H9 (cell line): ENCODE results near the gene GRID1. TPM values are rescaled to one million over a fixed set of nuclear protein-coding genes. Genes with fewer than 3 reads are reported as not detected.

Experiments used
- DNase-seq: peaks from one replicate; pipeline ENCODE4 v3.0.0-alpha.2; 2017
- H2AFZ ChIP-seq: one replicate; pipeline ENCODE4 v1.6.1; 2013; ENCODE audit warnings: mild to moderate bottlenecking, low read length, control low read depth, moderate library complexity
- H2AK5ac ChIP-seq: 2 replicates; pipeline ENCODE4 v1.6.1; 2013; ENCODE audit warnings: low read length, control low read depth, mixed read lengths; ENCODE audit not compliant: insufficient read length
- H2BK120ac ChIP-seq: one replicate; pipeline ENCODE4 v1.6.1; 2013; ENCODE audit warnings: low read depth, mild to moderate bottlenecking, low read length, control low read depth, inconsistent platforms; ENCODE audit not compliant: poor library complexity, severe bottlenecking
- H2BK12ac ChIP-seq: 2 replicates; pipeline ENCODE4 v1.6.1; 2013; ENCODE audit warnings: low read length, control low read depth, mixed read lengths, low read depth; ENCODE audit not compliant: insufficient read length
- H2BK15ac ChIP-seq: 2 replicates; pipeline ENCODE4 v1.6.1; 2013; ENCODE audit warnings: low read depth, low read length, control low read depth
- H2BK20ac ChIP-seq: one replicate; pipeline ENCODE4 v1.6.1; 2013; ENCODE audit warnings: low read depth, mild to moderate bottlenecking, low read length, control low read depth, inconsistent platforms; ENCODE audit not compliant: poor library complexity, severe bottlenecking
- H2BK5ac ChIP-seq: 2 replicates; pipeline ENCODE4 v1.6.1; 2013; ENCODE audit warnings: low read length, control low read depth, mixed read lengths; ENCODE audit not compliant: insufficient read length
- H3K14ac ChIP-seq: 2 replicates; pipeline ENCODE4 v1.6.1; 2013; ENCODE audit warnings: low read length, control low read depth; ENCODE audit not compliant: insufficient read depth
- H3K18ac ChIP-seq: 2 replicates; pipeline ENCODE4 v1.6.1; 2013; ENCODE audit warnings: low read depth, mild to moderate bottlenecking, mixed read lengths, low read length, control low read depth; ENCODE audit not compliant: insufficient read length
- H3K23ac ChIP-seq: 2 replicates; pipeline ENCODE4 v1.6.1; 2013; ENCODE audit warnings: low read length, control low read depth, mixed read lengths, low read depth; ENCODE audit not compliant: insufficient read length
- H3K23me2 ChIP-seq: 2 replicates; pipeline ENCODE4 v1.6.1; 2013; ENCODE audit warnings: low read depth, mild to moderate bottlenecking, mixed read lengths, low read length, control low read depth; ENCODE audit not compliant: insufficient read length, poor library complexity, severe bottlenecking
- H3K27ac ChIP-seq: 2 replicates; pipeline ENCODE4 v1.5.1; 2013; ENCODE audit warnings: low read length, control low read depth, mixed read lengths, low read depth; ENCODE audit not compliant: insufficient read length
- H3K27me3 ChIP-seq: 2 replicates; pipeline ENCODE4 v1.6.1; 2013; ENCODE audit warnings: low read length, control low read depth, inconsistent platforms; ENCODE audit not compliant: insufficient read depth
- H3K4ac ChIP-seq: 2 replicates; pipeline ENCODE4 v1.6.1; 2013; ENCODE audit warnings: low read depth, mild to moderate bottlenecking, control low read depth, inconsistent platforms, low read length, moderate library complexity
- H3K4me1 ChIP-seq: 2 replicates; pipeline ENCODE4 v1.6.1; 2013; ENCODE audit warnings: low read length, control low read depth, inconsistent platforms; ENCODE audit not compliant: insufficient read depth
- H3K4me2 ChIP-seq: 2 replicates; pipeline ENCODE4 v1.6.1; 2013; ENCODE audit warnings: low read length, control low read depth, mixed read lengths; ENCODE audit not compliant: insufficient read length, insufficient read depth
- H3K56ac ChIP-seq: 2 replicates; pipeline ENCODE4 v1.6.1; 2013; ENCODE audit warnings: low read depth, mild to moderate bottlenecking, mixed read lengths, low read length, control low read depth; ENCODE audit not compliant: insufficient read length
- H3K79me1 ChIP-seq: 2 replicates; pipeline ENCODE4 v1.6.1; 2013; ENCODE audit warnings: low read depth, mild to moderate bottlenecking, moderate library complexity, low read length, control low read depth, inconsistent platforms; ENCODE audit not compliant: insufficient read depth, poor library complexity, severe bottlenecking
- H3K79me2 ChIP-seq: 2 replicates; pipeline ENCODE4 v1.6.1; 2013; ENCODE audit warnings: low read length, control low read depth, inconsistent platforms; ENCODE audit not compliant: insufficient read depth
- H3K9ac ChIP-seq: 2 replicates; pipeline ENCODE4 v1.6.1; 2013; ENCODE audit warnings: low read length, control low read depth, mixed read lengths; ENCODE audit not compliant: insufficient read length; ENCODE audit errors: extremely low read depth
- H3K9me3 ChIP-seq: one replicate; pipeline ENCODE4 v1.6.1; 2013; ENCODE audit warnings: low read depth, low read length, inconsistent platforms; ENCODE audit not compliant: control insufficient read depth
- H3T11ph ChIP-seq: one replicate; pipeline ENCODE4 v1.6.1; 2013; ENCODE audit warnings: mild to moderate bottlenecking, low read length, control low read depth, inconsistent platforms
- H4K20me1 ChIP-seq: one replicate; pipeline ENCODE4 v1.6.1; 2013; ENCODE audit not compliant: control insufficient read depth, insufficient read length, insufficient read depth
- H4K5ac ChIP-seq: 2 replicates; pipeline ENCODE4 v1.6.1; 2013; ENCODE audit warnings: low read depth, mild to moderate bottlenecking, mixed read lengths, low read length, control low read depth; ENCODE audit not compliant: insufficient read length
- H4K8ac ChIP-seq: replicated peaks from 2 replicates; pipeline ENCODE4 v1.6.1; 2013; ENCODE audit warnings: low read length, control low read depth, mixed read lengths, low read depth; ENCODE audit not compliant: insufficient read length
- H4K91ac ChIP-seq: 2 replicates; pipeline ENCODE4 v1.6.1; 2013; ENCODE audit warnings: low read depth, mild to moderate bottlenecking, moderate library complexity, mixed read lengths, low read length, control low read depth; ENCODE audit not compliant: insufficient read length
- H3K27ac Mint-ChIP-seq, 3 experiments: 2 replicates in 2 of 3; 3 replicates in 1 of 3; pipeline ENCODE4 v1.8.0; 2020 to 2021; ENCODE audit warnings: mixed read lengths in 3 of 3, mild to moderate bottlenecking in 1 of 3, moderate library complexity in 1 of 3
- H3K27me3 Mint-ChIP-seq: 2 replicates; pipeline ENCODE4 v1.8.0; 2021; ENCODE audit warnings: low read depth, mild to moderate bottlenecking, moderate library complexity, mixed read lengths
- H3K36me3 Mint-ChIP-seq, 3 experiments: 2 replicates in 2 of 3; 3 replicates in 1 of 3; pipeline ENCODE4 v1.8.0; 2020 to 2021; ENCODE audit warnings: low read depth in 3 of 3, mixed read lengths in 3 of 3; ENCODE audit not compliant: insufficient read depth in 1 of 3
- H3K4me1 Mint-ChIP-seq, 2 experiments: 2 replicates each; pipeline ENCODE4 v1.8.0; 2020; ENCODE audit warnings: mixed read lengths in 2 of 2
- H3K4me3 Mint-ChIP-seq, 2 experiments: 2 replicates in 1 of 2; 3 replicates in 1 of 2; pipeline ENCODE4 v1.8.0; 2020 to 2021; ENCODE audit warnings: mild to moderate bottlenecking in 2 of 2, mixed read lengths in 2 of 2, moderate library complexity in 1 of 2
- H3K9me3 Mint-ChIP-seq, 2 experiments: 2 replicates in 1 of 2; 3 replicates in 1 of 2; pipeline ENCODE4 v1.8.0; 2020; ENCODE audit warnings: mild to moderate bottlenecking in 2 of 2, mixed read lengths in 2 of 2, moderate library complexity in 1 of 2
- WGBS: extraction: QIAGEN DNeasy Blood & Tissue Kit; methylation state at CpG from one replicate; pipeline ENCODE4 v1.1.7; 2013; ENCODE audit warnings: missing lambda C conversion rate, low lambda C conversion rate, mixed read lengths; ENCODE audit not compliant: insufficient read length; ENCODE audit errors: extremely low coverage; 5-methylcytosine and 5-hydroxymethylcytosine counted together
- total RNA-seq: library from RNA; stranded (reverse); gene quantifications from 2 replicates; pipeline ENCODE4 v1.2.1, GENCODE V29; 2021
- TF ChIP-seq, protein P1 (sequence below): fragments of 200-600 bp; sonication (generic); conservative IDR thresholded peaks from 3 replicates; pipeline ENCODE4 v1.8.0; 2021; ENCODE audit warnings: antibody characterized with exemption, mild to moderate bottlenecking

GRID1 gene
- total RNA-seq, 1 experiment from 2014 or later, result 0.35 TPM

DNA sequence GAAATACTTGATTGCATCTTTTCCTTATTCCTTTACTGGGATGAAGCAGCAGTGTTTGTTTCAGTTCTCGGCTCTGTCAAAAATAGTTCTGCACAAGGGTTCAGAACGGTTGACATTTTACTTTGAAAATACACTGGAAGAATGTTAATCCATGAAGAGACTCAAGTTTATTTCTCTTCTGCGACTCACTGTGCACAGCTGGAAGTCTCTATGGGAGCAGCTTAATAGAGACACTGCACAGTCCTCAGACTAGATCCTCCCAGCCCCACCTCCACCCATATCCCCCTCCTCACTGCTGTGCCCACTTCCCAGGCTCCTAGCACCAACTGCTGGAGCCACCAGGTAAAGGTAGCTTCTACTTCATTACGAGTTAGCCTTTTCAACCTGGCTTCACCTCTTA lies 517.8 kb downstream of the GRID1 start:
- Histone ChIP-seq H3K23ac (no peak overlapping the region), H4K5ac (no peak overlapping the region), H3K4me2 (no peak overlapping the region), H2AK5ac (no peak overlapping the region), H3K4me1 (no peaks in the 10 kb centered on the region), H3K27me3 (no peaks in the 10 kb centered on the region), H2BK120ac (no peak overlapping the region), H3K79me2 (no peaks in the 10 kb centered on the region), H2BK15ac (no peak overlapping the region), H3K18ac (no peak overlapping the region), H3K4ac (no peak overlapping the region), H2BK5ac (no peak overlapping the region), H3K79me1 (no peaks in the 10 kb centered on the region), H2AFZ (no peak overlapping the region), H3K9ac (no peak overlapping the region), H3K56ac (no peak overlapping the region), H4K20me1 (no peaks in the 10 kb centered on the region), H3K23me2 (no peaks in the 10 kb centered on the region), H4K91ac (no peak overlapping the region), H4K8ac (no peak overlapping the region), H3K14ac (no peak overlapping the region), H2BK12ac (no peak overlapping the region), H3K9me3 (no peaks in the 10 kb centered on the region), H3K27ac (no peak overlapping the region), H2BK20ac (no peak overlapping the region), H3T11ph (no peak overlapping the region)
- no peak for DNase-seq
- Mint-ChIP-seq H3K27me3 (no peaks in the 10 kb centered on the region), H3K9me3 (peaks cover 3 to 17% of the 10 kb centered on the region in 2 experiments; a peak in 4 of 5 replicates), H3K4me1 (no peaks in the 10 kb centered on the region), H3K27ac (no peak overlapping the region), H3K36me3 (peaks cover 0 to 8% (median 0%) of the 10 kb centered on the region in 3 experiments; a peak in 3 of 7 replicates), H3K4me3 (no peak overlapping the region)
- TF ChIP-seq, protein P1, sequence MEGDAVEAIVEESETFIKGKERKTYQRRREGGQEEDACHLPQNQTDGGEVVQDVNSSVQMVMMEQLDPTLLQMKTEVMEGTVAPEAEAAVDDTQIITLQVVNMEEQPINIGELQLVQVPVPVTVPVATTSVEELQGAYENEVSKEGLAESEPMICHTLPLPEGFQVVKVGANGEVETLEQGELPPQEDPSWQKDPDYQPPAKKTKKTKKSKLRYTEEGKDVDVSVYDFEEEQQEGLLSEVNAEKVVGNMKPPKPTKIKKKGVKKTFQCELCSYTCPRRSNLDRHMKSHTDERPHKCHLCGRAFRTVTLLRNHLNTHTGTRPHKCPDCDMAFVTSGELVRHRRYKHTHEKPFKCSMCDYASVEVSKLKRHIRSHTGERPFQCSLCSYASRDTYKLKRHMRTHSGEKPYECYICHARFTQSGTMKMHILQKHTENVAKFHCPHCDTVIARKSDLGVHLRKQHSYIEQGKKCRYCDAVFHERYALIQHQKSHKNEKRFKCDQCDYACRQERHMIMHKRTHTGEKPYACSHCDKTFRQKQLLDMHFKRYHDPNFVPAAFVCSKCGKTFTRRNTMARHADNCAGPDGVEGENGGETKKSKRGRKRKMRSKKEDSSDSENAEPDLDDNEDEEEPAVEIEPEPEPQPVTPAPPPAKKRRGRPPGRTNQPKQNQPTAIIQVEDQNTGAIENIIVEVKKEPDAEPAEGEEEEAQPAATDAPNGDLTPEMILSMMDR, result no peak
- no CpG with 5 or more reads among the region's 4 CpGs for WGBS
